HG02870 (cell line): ENCODE measurements around the gene TIMM44.
"Not testable (repeated sequence)": the region's sequence is repeated elsewhere in the genome, so short reads cannot be mapped to it uniquely, and the experiment has no call there.

ENCODE experiments used
- ATAC-seq: cut with Tn5 transposase; IDR thresholded peaks from one replicate; pipeline ENCODE4 v1.9.1; 2021; ENCODE audit warnings: mild to moderate bottlenecking, moderate library complexity; ENCODE audit not compliant: unreplicated experiment

Gene TIMM44

GRCh38 chr19:7903244-7904073 lies 40.0 kb downstream of the TIMM44 start, which contains the start of gene MAP2K7:
Gene MAP2K7 (plus strand): TSS chr19:7903877. CDS start chr19:7903945, 68 bp downstream.
- ATAC-seq = peak; percentile 89

- no peak for ATAC-seq
Observed at GRCh38 chr19:7902796-7903243, 40.6 kb downstream of the TIMM44 start.

GRCh38 chr19:7901337-7901736 lies 42.1 kb downstream of the TIMM44 start:
- ATAC-seq = no peak

- ATAC-seq = no peak
Observed at GRCh38 chr19:7900931-7901330, 42.5 kb downstream of the TIMM44 start.

GRCh38 chr19:7900401-7900870 lies 43.0 kb downstream of the TIMM44 start:
- no peak for ATAC-seq

GRCh38 chr19:7899751-7900378 lies 43.6 kb downstream of the TIMM44 start:
- ATAC-seq = no peak

- ATAC-seq = no peak
Observed at GRCh38 chr19:7898967-7899366, 44.5 kb downstream of the TIMM44 start.

GRCh38 chr19:7897292-7897691 lies 46.2 kb downstream of the TIMM44 start:
- ATAC-seq = no peak

GRCh38 chr19:7895565-7895964 lies 47.9 kb downstream of the TIMM44 start:
- ATAC-seq = no peak

- no peak for ATAC-seq
Observed at GRCh38 chr19:7894612-7895309, 48.7 kb downstream of the TIMM44 start.

- not testable (repeated sequence) for ATAC-seq
Observed at GRCh38 chr19:7893362-7894101, 49.9 kb downstream of the TIMM44 start.

GRCh38 chr19:7888826-7889217 lies 54.6 kb downstream of the TIMM44 start:
- ATAC-seq = no peak

GRCh38 chr19:7888145-7888825 lies 55.2 kb downstream of the TIMM44 start, which contains the start of gene LRRC8E:
Gene LRRC8E (plus strand): TSS chr19:7888510. CDS start chr19:7895604, 7,094 bp downstream.
- ATAC-seq = no peak

- no peak for ATAC-seq
Observed at GRCh38 chr19:7887408-7888144, 55.9 kb downstream of the TIMM44 start.

- ATAC-seq = no peak
Observed at GRCh38 chr19:7885818-7886217, 57.6 kb downstream of the TIMM44 start.

- no peak for ATAC-seq
Observed at GRCh38 chr19:7883796-7884570, 59.5 kb downstream of the TIMM44 start.

- ATAC-seq = no peak
Observed at GRCh38 chr19:7883105-7883504, 60.4 kb downstream of the TIMM44 start.

GRCh38 chr19:7881910-7882309 lies 61.6 kb downstream of the TIMM44 start:
- ATAC-seq = no peak

GRCh38 chr19:7879836-7880235 lies 63.6 kb downstream of the TIMM44 start:
- ATAC-seq = no peak
